Left hindlimb (tissue), 1 donor: ENCODE results near the gene LPAR4.
A peak's percentile ranks its signal among the peaks of the same experiment; 100 is the strongest.
"Not testable (repeated sequence)": the region's sequence is repeated elsewhere in the genome, so short reads cannot be mapped to it uniquely, and the experiment has no call there.

ENCODE experiments used
- DNase-seq: peaks from one replicate; pipeline ENCODE4 v3.0.0-alpha.2; 2018

LPAR4 gene, protein sequence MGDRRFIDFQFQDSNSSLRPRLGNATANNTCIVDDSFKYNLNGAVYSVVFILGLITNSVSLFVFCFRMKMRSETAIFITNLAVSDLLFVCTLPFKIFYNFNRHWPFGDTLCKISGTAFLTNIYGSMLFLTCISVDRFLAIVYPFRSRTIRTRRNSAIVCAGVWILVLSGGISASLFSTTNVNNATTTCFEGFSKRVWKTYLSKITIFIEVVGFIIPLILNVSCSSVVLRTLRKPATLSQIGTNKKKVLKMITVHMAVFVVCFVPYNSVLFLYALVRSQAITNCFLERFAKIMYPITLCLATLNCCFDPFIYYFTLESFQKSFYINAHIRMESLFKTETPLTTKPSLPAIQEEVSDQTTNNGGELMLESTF

DNA sequence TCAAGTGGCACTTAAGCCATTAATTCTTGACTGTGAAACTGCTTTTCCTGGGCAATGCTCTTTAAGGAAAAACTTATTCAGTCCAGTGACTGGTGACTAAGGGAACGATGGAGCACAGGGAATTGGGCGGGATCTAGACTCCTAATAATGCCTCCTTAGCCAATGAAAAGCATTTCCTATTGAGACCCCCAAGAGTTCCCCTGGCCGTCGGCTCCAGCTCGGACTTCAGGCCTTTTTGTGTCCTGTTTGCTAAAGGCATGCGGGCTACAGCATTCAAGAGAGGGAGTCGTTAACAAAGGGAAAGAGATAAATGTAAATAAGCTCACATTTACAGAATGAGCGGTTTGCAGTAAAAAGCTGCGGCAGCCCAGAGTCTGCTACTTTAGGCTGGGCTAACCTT lies at the start of gene LPAR4:
LPAR4 (plus strand) TSS at position 232 of the 400 bp plus-strand sequence. CDS start 7,150 bp downstream, outside the sequence.
- DNase-seq, result peak; percentile 67

DNA sequence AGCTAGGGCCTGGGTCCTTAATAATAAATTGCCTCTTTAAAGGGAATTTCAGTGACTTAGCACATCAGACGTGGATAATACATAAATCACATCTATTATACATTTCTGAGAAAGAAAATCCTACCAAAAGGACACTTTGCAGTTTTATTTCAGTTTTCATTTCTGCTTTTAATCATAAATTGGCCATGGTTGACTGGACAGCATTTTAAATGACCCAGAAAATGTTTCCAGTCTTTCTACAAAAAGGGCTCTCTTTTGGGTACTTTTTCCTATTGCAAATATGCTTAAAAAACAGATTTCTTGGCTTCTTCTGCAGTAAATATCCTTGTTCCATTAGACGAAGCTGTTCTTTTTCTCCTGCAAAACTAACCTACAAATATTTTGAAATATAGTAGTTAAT lies 41.4 kb upstream of the LPAR4 start:
- no peak for DNase-seq

DNA sequence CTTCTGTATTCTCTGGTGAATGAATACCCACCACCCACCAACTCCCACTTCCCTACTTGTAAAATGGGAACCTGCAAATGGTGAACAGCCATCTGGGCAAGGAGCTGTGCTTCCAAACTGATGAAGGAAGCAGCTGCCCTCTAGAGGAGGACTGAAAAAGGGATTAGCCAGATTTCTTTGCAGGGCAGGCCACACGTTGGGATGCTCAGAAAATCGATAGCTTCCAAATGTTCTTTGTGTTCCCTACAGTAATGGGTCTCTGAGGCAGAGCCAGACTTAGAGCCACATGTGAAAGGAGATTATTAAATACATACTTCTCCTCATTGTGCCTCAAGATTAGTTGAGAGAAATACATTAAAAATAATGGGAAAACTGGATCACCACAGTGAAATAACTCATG lies 39.3 kb upstream of the LPAR4 start:
- DNase-seq, result peak; percentile 53

DNA sequence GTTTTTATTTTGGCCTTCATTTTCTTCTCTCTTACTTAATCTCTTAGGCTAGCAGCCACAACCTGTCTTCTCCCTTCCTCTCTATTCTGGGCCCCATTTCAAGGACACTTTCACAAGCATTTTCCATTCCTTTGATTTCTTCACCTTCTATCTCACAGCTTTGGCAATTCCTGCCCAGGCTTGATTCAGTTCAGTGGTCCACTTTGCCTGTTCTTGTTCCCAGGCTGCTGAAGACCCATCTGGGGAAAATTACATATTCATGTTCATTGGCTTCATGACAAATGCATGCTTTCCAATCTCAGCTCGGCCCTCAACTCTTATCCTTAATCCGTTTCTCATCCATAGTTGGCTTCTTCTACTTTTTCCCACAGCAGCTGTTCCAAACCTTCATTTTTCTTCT lies 38.7 kb upstream of the LPAR4 start:
- DNase-seq, result peak; percentile 50

DNA sequence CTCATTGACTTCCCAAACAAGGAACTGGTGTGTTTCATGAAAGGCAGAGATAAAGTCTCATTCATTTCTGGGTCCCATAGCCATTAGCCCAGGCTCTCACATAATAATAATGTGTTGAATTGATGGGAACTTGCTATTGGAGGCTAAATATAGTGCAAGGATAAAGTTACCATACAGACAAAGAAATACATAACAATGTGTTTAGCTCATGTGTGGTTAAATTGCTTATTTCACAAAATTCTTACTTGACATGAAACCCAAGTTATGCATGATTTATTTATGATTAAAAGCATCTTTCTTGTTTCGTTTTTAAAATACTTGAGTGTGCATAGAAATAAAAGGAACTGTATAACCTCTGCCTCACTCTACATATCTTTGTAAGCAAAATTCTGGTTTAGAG lies 37.3 kb upstream of the LPAR4 start:
- no peak for DNase-seq

DNA sequence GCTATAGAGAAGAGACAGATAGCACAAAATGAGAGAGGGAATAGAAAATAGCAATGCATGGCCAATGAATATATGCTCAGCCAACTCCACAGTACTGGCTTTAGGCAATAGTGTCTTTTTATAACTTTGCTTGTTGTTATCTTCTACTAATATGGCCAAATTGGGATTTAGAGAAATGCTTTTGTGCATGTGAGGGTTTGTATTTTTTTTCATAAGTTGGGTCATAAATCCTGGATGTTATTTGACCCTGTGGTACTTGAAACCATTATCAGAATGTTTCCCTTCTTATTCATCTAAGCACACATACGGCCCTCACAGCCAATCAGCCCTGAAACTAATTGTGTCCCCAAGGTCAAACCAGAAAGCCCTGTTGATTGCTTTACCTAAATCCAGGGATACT lies 35.2 kb upstream of the LPAR4 start:
- DNase-seq, result no peak

DNA sequence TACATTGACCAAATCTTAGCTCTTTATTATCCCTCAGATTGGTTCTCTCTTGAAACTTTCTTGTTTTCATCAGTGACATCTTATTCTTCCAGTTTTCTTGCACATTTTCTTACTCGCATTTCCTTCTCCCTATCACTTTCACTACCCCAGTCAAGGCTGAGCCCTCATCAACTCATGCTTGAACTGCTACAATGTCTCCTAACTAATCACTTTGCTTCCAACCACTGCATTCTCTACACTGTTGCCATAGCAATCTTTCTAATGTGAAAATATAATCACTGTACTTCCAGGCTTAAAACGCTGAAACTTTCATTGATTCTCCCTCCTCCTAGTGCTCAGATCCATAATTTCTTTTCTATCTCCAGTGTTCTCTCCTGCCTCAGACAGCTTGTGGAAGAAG lies 22.2 kb upstream of the LPAR4 start:
- no peak for DNase-seq

DNA sequence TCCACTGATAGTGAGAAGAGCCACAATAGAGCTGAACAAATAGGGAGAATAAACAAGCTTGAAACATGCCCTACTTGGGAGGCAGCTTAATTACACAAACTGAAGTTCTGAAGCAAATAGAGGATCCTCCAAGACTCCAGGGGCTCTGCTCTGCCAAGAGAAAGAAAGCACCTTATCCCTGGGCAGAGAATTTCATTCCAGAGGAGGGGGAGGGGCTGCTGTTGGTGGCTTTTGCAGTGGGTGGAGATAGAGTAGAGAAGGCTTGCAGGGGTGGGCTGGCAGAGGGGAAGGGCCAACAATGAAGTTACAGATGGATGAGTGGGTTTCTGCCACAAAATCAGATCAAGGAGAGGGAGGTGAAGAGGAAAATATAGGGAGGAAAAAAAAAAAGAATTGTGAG lies 1.0 kb upstream of the LPAR4 start:
- DNase-seq, result peak; percentile 28

DNA sequence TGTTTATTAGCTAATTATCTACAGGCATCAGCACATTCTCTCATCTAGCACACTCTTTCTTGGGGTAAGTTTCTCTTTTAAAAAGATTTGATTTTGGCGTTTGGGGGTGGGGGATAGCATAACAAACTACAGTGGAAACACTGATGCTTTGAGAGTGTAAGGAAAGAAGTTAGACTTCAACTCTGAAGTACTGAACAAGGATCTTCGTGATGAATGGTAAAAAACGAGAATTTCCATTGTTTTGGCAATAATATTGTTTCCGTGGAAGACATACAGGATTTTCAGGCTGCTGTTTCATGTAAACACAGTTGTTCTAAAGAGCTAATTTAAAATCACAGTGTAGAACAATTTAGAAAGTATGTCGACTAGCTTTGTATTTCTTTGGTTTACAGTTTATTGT lies 451 bp downstream of the LPAR4 start:
- DNase-seq, result no peak

DNA sequence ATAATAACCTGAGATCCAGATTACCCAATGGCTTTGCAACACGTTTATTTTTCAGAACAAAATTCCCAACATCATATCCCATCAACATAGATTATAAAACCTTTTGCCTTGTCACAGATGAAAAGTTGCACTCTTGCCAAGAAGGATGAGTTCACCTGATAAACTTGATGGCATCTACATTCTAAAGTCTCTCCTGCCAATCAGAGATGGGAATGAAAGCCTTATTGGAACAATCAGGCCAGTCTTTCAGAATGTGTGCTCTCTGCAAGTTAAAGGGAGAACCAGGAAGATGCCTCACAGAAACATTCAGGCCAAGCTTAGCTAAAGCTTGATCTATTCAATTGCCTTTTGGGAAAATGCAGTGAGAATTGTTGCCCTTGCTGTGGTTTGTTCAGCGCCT lies 1.3 kb downstream of the LPAR4 start:
- no peak for DNase-seq

DNA sequence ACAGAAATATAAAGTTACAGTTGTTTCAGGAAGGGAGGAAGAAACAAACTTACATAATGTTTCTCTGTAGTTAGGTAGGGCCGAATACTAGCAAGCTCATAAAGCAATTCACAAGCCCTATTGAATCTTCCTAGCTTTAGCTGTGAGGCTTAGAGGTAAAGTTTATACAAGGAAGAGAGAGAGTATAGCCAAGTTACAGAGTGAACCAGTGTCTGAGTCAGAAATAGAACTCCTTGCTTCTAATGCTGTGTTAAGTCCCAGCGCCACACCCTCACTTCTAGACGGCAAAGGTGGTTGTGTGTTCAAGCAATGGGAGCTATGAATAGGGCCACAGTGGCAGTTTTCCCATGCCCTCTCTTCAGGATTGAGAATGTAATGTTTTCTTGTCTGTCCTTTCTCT lies 6.1 kb downstream of the LPAR4 start:
- DNase-seq, result peak; percentile 32

DNA sequence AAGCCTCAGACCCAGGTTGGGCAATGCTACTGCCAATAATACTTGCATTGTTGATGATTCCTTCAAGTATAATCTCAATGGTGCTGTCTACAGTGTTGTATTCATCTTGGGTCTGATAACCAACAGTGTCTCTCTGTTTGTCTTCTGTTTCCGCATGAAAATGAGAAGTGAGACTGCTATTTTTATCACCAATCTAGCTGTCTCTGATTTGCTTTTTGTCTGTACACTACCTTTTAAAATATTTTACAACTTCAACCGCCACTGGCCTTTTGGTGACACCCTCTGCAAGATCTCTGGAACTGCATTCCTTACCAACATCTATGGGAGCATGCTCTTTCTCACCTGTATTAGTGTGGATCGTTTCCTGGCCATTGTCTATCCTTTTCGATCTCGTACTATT lies 7.4 kb downstream of the LPAR4 start:
- DNase-seq, result no peak

DNA sequence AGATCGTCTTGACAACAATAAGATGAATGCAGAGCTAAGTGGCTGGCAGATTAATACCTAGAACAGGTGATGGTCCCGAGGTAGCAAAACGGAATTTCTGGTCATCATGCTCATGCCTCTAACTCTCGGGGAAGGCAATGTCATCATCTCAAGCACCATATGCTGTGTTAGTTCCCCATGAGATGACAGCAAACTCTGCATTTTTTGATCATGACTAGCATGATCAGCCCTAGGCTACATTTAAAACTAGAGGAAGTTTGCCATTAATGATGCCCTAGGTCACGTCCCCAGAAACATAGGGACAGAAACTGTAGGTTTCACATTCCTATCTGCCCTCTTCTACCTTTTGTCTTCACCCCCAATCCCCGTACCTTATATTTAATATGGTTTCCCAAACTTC lies 11.6 kb downstream of the LPAR4 start:
- DNase-seq, result no peak

DNA sequence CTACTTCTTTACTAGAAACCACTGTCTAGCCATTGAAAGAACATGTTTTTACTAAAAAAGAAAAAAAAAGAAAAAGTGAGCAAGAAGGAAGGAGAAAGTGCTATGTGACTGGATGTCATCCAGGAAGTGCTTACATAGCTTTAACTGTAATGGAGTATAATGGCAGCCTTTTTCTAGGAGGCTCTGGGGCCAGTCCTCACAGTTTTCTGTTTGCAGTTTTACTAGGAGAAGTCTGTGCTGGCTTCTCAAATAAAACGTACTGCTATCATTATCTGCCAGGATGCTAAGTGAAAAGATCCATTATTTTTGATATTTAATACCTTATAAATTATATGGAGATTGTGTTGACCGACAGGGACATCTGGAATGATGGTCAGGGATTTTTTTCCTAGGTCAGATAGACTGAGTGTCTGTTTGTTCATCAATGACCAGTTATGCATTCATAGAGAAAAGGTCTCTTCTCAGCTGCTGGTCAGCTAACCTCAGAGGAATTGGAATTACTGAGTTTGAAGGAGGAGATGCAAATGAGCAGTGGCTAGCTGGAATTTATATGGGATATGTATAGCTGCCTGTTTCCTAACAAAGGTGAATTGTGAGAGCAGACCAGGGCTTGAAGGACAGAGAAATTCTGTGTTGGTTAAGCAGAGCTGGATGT lies 21.7 kb downstream of the LPAR4 start:
- no peak for DNase-seq

DNA sequence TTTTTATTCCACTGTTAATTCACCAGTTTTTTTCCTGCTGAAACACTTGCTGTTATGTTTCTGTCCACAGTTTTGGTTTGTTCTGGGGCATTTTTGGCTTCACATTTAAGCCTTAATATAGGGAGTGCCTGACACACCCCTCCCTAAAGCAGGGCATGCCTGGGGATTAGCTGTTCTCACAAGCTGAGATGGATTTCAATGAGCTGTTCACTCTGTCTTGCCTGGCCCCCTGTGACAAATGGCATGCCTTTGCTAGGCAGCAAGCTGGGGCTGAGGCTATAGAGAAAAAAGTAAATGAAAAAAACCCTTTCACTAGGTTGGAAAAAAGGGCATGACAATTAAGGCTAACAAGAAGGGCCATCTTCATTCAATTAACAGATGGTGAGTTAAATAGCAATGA lies 22.4 kb downstream of the LPAR4 start:
- peak; percentile 42 for DNase-seq

DNA sequence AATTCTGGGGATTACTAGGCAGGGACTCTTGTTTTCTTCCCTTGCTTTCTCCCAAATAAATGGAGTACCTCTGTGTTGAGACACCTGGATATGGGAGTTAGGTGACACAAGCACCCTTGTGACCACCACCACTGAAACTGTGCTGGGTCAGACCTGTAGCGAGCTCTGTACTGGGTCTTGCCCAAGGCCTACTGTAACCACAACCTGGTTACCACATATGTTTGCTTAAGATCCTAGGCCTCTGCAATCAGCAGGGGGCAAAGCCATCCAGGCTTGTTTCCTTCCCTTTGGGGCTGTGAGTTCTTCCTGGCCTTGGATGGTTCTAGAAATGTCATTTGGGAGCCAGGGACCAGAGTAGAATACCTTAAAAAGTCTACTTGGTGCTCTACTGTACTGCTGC lies 49.4 kb downstream of the LPAR4 start:
- no peak for DNase-seq

DNA sequence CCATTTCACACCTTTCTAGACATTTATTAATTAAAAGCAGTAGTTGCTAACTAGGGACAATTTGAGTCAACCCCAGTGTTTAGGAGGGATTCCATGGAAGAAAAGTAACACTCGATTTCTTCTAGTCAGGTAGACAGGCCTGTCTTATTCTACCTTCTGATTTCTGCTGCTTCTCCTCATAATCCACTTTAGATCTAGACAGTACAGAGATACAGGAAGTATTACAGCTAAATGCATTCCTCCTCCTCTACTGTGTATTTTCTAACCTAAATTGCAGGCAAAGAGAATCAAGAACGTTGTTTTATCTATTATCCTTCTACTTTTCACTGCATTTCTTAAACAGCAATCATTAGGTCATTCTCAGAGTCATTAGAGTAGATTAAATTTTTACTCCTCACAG lies 52.6 kb downstream of the LPAR4 start:
- no peak for DNase-seq

DNA sequence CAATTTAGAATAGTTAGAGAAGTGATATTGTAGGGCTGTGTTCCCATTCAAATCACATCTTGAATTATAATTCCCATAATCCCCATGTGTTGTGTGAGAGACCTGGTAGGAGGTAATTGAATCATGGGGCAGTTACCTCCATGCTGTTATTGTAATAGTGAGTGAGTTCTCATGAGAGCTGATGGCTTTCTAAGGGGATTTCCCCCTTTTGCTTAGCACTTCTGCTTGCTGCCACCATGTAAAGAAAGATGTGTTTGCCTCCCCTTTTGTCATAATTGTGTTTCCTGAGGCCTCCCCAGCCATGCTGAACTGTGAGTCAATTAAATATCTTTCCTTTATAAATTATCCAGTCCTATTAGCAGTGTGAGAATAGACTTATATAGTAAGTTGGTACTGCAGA lies 53.2 kb downstream of the LPAR4 start:
- DNase-seq, result no peak

DNA sequence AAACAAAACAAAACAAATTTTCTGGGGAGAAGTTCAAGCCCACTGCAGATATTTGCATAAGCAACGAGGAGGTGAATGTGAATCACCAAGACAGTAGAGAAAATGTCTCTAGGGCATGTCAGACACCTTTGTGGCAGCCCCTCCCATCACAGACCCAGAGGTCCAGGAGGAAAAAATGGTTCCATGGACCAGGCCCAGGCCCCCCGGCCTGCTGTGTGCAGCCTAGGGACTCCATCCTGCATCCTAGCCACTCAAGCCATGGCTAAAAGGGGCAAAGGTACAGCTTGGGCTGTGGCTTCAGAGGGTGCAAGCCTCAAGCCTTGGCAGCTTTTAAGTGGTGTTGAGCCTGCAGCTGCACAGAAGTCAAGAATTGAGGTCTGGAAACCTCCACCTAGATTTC lies 54.0 kb downstream of the LPAR4 start:
- DNase-seq, result no peak

DNA sequence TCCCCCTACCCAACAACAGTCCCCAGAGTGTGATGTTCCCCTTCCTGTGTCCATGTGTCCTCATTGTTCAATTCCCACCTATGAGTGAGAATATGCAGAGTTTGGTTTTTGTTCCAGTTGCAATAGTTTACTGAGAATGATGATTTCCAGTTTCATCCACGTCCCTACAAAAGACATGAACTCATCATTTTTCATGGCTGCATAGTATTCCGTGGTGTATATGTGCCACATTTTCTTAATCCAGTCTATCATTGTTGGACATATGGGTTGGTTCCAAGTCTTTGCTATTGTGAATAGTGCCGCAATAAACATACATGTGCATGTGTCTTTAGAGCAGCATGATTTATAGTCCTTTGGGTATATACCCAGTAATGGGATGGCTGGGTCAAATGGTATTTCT lies 55.0 kb downstream of the LPAR4 start:
- DNase-seq, result not testable (repeated sequence)
